SU-DHL-6 (cell line): ENCODE results near the gene MAML3.

ENCODE experiments used
- H2AFZ ChIP-seq: fragments of 200-600 bp; sonication (generic); 2 replicates; pipeline ENCODE4 v1.6.1; 2014; ENCODE audit warnings: low read depth, mild to moderate bottlenecking, moderate library complexity, mixed read lengths, antibody characterized with exemption, low read length; ENCODE audit not compliant: severe bottlenecking
- H3F3A ChIP-seq: fragments of 200-600 bp; shearing (Covaris generic); 2 replicates; pipeline ENCODE4 v1.6.0; 2016; ENCODE audit warnings: antibody characterized with exemption, mild to moderate bottlenecking; ENCODE audit not compliant: insufficient read depth
- H3K27ac ChIP-seq: fragments of 200-600 bp; sonication (generic); 2 replicates; pipeline ENCODE4 v1.5.1; 2016; ENCODE audit warnings: low read depth, mild to moderate bottlenecking, low read length, moderate library complexity, mixed read lengths
- H3K27me3 ChIP-seq: fragments of 200-600 bp; sonication (generic), shearing (Covaris generic); 2 replicates; pipeline ENCODE4 v1.6.0; 2014; ENCODE audit warnings: mild to moderate bottlenecking, low read length
- H3K36me3 ChIP-seq: fragments of 200-600 bp; sonication (generic); 2 replicates; pipeline ENCODE4 v1.6.1; 2014; ENCODE audit warnings: mild to moderate bottlenecking, low read length, mixed read lengths
- H3K4me2 ChIP-seq: fragments of 300-600, 200-600 bp; shearing (Covaris generic), sonication (generic); 2 replicates; pipeline ENCODE4 v1.6.0; 2014; ENCODE audit warnings: low read length, low read depth, mild to moderate bottlenecking; ENCODE audit not compliant: poor library complexity, severe bottlenecking
- H3K4me3 ChIP-seq: fragments of 200-600 bp; sonication (generic); 2 replicates; pipeline ENCODE4 v1.5.1; 2014; ENCODE audit warnings: antibody characterized with exemption, low read length, mild to moderate bottlenecking, mixed read lengths; ENCODE audit not compliant: insufficient read depth, poor library complexity, severe bottlenecking
- H3K79me2 ChIP-seq: fragments of 200-600 bp; sonication (generic); 2 replicates; pipeline ENCODE4 v1.6.1; 2014; ENCODE audit warnings: mild to moderate bottlenecking, low read length, moderate library complexity; ENCODE audit not compliant: insufficient read depth
- H3K9ac ChIP-seq: fragments of 200-600 bp; sonication (generic); 2 replicates; pipeline ENCODE4 v1.7.0; 2014; ENCODE audit warnings: mild to moderate bottlenecking, low read length
- H3K9me2 ChIP-seq: fragments of 200-600 bp; sonication (generic); replicated peaks from 2 replicates; pipeline ENCODE4 v1.6.1; 2014; ENCODE audit warnings: low read length; ENCODE audit not compliant: insufficient read depth
- H3K9me3 ChIP-seq: fragments of 200-600 bp; sonication (generic); 2 replicates; pipeline ENCODE4 v1.6.1; 2014; ENCODE audit warnings: low read length, mixed read lengths; ENCODE audit not compliant: insufficient read depth
- H4K20me1 ChIP-seq: fragments of 200-600 bp; sonication (generic); 2 replicates; pipeline ENCODE4 v1.6.1; 2014; ENCODE audit warnings: low read depth, mild to moderate bottlenecking, antibody characterized with exemption, low read length, moderate library complexity, mixed read lengths
- EZH2phosphoT487 ChIP-seq: fragments of 200-600 bp; sonication (generic), shearing (Covaris generic); conservative IDR thresholded peaks from 2 replicates; pipeline ENCODE4 v1.6.1; 2018; ENCODE audit warnings: mild to moderate bottlenecking, antibody characterized with exemption, low read length, moderate library complexity, mixed read lengths
- TF ChIP-seq, protein P1 (sequence below): fragments of 200-600 bp; sonication (generic); IDR thresholded peaks from one replicate; pipeline ENCODE4 v1.5.1; 2017; ENCODE audit warnings: antibody characterized with exemption, mild to moderate bottlenecking, low read length, moderate library complexity; ENCODE audit not compliant: insufficient read depth, poor library complexity, severe bottlenecking

Gene MAML3

DNA sequence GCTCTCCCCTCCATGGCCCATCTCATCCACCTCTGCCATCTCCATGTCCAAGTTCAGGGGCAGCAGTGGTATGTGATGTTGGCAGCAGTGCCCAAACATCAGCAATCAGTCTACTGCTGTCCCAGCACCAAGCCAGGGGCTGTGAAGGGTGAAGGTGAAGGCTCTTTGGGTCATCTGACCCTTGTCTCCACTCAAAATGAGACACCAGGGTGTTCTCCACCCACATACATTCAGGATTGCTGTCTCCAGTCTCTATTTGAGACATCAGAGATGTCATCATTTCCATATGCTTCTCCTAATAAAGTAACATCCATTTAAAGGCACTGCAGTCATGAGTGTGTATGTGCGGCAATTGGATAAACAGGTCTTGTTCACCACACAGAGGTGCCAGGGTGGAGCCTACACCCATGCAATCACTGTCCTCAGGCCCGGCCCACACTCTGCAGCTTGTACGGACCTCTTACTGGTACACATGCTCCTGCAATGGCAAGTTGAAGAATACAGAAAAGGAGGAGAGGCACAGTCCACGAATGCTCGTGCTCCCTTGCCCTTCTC is 22.2 kb downstream of the MAML3 start:
- H3K27ac ChIP-seq: no peak overlapping the region
- TF ChIP-seq EZH2phosphoT487: no peak
- TF ChIP-seq, protein P1, sequence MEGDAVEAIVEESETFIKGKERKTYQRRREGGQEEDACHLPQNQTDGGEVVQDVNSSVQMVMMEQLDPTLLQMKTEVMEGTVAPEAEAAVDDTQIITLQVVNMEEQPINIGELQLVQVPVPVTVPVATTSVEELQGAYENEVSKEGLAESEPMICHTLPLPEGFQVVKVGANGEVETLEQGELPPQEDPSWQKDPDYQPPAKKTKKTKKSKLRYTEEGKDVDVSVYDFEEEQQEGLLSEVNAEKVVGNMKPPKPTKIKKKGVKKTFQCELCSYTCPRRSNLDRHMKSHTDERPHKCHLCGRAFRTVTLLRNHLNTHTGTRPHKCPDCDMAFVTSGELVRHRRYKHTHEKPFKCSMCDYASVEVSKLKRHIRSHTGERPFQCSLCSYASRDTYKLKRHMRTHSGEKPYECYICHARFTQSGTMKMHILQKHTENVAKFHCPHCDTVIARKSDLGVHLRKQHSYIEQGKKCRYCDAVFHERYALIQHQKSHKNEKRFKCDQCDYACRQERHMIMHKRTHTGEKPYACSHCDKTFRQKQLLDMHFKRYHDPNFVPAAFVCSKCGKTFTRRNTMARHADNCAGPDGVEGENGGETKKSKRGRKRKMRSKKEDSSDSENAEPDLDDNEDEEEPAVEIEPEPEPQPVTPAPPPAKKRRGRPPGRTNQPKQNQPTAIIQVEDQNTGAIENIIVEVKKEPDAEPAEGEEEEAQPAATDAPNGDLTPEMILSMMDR: no peak
- H2AFZ ChIP-seq: no peak overlapping the region
- H3K36me3 ChIP-seq: no peaks in the 10 kb centered on the region
- H3K4me2 ChIP-seq: no peak overlapping the region
- no peak overlapping the region for H3K9ac ChIP-seq
- no peaks in the 10 kb centered on the region for H3K79me2 ChIP-seq
- no peaks in the 10 kb centered on the region for H3K27me3 ChIP-seq
- no peaks in the 10 kb centered on the region for H4K20me1 ChIP-seq
- H3F3A ChIP-seq: no peaks in the 10 kb centered on the region
- no peak overlapping the region for H3K4me3 ChIP-seq
- H3K9me3 ChIP-seq: no peaks in the 10 kb centered on the region
- H3K9me2 ChIP-seq: no peaks in the 10 kb centered on the region

DNA sequence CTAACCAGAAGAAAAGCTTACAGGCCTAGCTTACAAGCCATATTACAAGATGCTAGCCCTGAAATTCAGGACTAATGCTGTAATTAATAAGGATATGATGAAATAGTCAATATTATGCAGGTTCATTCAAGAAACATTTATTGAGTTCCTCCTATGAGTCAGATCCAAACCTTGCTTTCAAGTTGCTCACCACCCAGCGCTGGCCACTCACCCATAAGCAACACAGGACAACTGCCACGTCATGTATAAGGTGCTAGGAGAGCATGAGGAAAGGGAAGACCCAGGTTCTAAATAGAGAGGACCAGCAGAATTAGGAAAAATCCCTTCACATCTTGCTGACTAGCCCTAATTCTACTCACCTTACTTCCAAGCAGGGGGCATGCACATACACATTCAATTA is 23.3 kb downstream of the MAML3 start:
- Histone ChIP-seq H3K9ac (no peak overlapping the region), H3K27me3 (no peaks in the 10 kb centered on the region), H3K27ac (no peak overlapping the region), H3K9me2 (no peaks in the 10 kb centered on the region), H3K36me3 (no peaks in the 10 kb centered on the region), H4K20me1 (no peaks in the 10 kb centered on the region), H3K79me2 (no peaks in the 10 kb centered on the region), H3K9me3 (no peaks in the 10 kb centered on the region), H3F3A (no peaks in the 10 kb centered on the region), H3K4me3 (no peak overlapping the region), H3K4me2 (no peak overlapping the region), H2AFZ (no peak overlapping the region)
- TF ChIP-seq, protein P1: no peak
- no peak for TF ChIP-seq EZH2phosphoT487

DNA sequence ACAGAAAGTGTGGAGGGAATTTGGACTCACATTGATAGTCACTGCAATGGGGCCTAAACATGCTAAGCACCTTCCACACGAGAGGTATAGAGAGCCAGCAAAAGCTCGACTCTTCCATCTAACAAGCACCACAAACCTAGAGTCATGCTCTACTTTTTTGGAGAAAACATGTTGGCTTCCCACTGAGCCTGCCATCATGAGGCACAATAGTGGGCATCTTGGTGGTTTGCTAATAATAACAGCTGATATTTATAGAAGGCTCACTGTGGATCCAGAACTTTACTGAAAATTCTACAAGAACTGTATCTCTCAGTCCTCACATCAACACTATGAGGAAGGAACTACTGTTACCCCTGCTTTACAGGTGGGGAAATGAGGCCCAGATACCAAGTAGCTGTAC is 26.6 kb downstream of the MAML3 start:
- no peaks in the 10 kb centered on the region for H3K36me3 ChIP-seq
- H3K9ac ChIP-seq: no peak overlapping the region
- H3K4me2 ChIP-seq: no peak overlapping the region
- H2AFZ ChIP-seq: no peak overlapping the region
- no peaks in the 10 kb centered on the region for H4K20me1 ChIP-seq
- no peak overlapping the region for H3K4me3 ChIP-seq
- H3K9me3 ChIP-seq: no peaks in the 10 kb centered on the region
- no peak overlapping the region for H3K27ac ChIP-seq
- TF ChIP-seq, protein P1: no peak
- H3F3A ChIP-seq: no peaks in the 10 kb centered on the region
- no peaks in the 10 kb centered on the region for H3K9me2 ChIP-seq
- no peaks in the 10 kb centered on the region for H3K79me2 ChIP-seq
- no peaks in the 10 kb centered on the region for H3K27me3 ChIP-seq
